Measurements from ENCODE around the gene ACOT13.

DNA sequence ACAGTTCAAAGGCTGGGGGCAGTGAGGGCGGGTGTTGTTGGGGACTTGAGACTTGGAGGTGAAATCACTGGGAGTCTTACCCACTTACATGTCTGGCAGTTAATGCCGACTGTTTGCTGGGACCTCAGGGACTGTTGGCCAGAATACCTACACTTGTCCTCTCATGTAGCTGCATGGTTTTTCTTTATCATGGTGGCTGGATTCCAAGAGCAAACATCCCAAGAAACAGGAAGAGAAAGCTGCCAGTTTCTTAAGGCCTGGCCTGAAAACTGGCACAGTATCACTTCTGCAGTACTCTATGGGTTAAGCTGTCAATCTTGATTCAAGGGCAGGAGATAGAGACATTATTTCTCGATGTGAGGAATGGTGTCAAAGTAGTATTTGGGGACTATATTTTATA is 71.9 kb downstream of the ACOT13 start:
- TF ChIP-seq, protein P1, sequence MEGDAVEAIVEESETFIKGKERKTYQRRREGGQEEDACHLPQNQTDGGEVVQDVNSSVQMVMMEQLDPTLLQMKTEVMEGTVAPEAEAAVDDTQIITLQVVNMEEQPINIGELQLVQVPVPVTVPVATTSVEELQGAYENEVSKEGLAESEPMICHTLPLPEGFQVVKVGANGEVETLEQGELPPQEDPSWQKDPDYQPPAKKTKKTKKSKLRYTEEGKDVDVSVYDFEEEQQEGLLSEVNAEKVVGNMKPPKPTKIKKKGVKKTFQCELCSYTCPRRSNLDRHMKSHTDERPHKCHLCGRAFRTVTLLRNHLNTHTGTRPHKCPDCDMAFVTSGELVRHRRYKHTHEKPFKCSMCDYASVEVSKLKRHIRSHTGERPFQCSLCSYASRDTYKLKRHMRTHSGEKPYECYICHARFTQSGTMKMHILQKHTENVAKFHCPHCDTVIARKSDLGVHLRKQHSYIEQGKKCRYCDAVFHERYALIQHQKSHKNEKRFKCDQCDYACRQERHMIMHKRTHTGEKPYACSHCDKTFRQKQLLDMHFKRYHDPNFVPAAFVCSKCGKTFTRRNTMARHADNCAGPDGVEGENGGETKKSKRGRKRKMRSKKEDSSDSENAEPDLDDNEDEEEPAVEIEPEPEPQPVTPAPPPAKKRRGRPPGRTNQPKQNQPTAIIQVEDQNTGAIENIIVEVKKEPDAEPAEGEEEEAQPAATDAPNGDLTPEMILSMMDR (conservative IDR thresholded peaks at IDR 0.05; ENCODE audit: low read depth, low read length): no peak
- TF ChIP-seq POLR2A (IDR thresholded peaks at IDR 0.05; ENCODE audit: low read depth, low read length) (no peak), RAD21 (IDR thresholded peaks at IDR 0.05; ENCODE audit: low read length) (no peak), CHD1 (IDR thresholded peaks at IDR 0.05; ENCODE audit: low read depth, low read length) (no peak)
